GM11168 (cell line): ENCODE measurements around the gene LMCD1.

Experiments
- in situ Hi-C: fragments of 300-500 bp; cut with MboI; formaldehyde crosslinking; loops from one replicate; pipeline ENCODE4 v1.12.0; 2022; ENCODE audit warnings: low sequenced_read_pairs; ENCODE audit not compliant: unreplicated experiment

Gene LMCD1

GRCh38 chr3:8556473-8556869 is 54.8 kb downstream of the LMCD1 start:
- in situ Hi-C loops: no loop called here

DNA sequence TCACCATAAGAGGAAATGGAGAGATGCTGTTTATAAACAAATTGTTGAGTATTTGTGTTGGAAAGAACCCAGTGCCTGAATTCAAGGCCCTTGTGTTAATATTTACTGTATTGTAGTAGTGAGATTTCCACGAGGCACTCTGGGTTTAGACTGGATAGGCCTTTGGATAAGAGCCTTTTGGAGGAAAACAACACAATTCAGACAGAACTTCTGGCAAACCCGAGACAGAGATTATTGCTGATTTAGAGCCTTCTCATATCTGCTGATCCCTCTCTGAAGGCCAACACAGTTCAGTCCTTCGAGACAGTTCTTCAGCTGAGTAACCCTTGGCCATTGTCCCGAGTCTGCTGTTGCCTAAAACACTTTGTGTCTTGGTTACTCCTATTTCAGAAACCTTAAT is 55.7 kb downstream of the LMCD1 start:
- in situ Hi-C loops: no loop called here

DNA sequence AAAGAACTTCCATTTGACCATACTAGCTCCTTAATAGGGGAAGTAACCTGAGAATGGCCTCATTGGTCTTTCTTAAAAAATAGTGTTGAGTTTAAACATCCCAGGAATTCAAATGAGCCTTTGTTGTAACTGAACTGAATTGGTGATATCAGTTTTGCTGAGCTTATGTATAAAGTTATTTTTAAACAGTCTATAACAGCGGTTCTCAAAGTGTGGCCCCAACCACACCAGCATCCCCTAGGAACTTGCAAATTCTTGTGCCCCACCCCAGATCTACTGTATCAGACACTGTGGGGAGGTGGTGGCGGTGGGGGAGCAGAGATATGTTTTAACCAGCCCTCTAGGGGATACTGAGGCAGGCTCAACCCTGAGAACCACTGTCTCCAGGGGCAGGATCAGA is 57.0 kb downstream of the LMCD1 start:
- in situ Hi-C loops: no loop called here

DNA sequence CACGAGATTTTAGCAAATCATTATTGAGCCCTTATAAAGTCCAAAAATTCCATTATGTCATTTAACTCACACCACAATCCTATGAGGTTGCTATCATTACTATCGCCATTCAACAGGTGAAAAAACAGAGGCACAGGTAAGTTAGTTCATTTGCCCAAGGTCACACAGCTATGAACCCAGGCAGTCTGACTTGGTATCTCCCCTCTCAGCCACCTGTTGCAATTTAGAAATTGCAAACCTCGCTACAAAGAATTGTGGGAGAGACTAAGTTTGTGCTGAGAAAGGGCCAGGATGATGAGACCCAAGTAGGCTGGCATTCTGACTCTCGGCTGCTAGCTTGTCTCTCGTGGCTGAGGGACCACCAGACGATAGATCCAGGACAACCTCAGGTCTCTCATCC is 57.7 kb downstream of the LMCD1 start:
- in situ Hi-C loops: no loop called here

DNA sequence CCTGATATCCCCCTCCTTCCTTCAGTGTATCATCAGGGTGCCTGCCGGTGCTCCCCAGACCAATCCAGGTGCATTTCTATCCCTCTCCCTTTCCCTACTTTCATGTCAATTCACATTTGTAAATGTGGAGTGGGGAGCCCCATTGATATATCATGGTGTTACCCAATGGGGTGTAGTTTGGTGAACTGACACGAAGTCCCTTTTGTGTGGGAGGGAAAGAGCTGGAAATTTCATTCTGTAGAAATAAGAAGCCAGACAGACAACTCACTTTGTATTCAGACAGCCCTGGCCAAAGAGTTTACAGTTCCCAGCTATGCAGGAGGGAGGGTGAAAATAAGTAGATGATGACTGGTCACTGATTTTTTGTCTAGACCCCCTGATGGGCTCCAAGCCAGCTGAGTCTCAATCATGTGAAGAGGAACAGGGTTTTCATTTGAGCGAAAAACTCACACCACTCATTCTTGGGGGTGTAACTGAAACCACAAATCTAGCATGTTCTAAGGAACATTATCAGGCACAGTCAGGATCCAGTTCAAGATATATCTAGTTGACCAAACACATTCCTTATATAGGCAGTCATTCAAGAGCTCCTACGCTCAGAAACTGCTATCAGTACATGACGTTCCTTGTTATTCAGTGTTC is 58.9 kb downstream of the LMCD1 start:
- in situ Hi-C loops: no loop called here

- in situ Hi-C loops: no loop called here
Measured at GRCh38 chr3:8561370-8561769, 59.7 kb downstream of the LMCD1 start.

GRCh38 chr3:8562081-8562595 is 60.5 kb downstream of the LMCD1 start:
- in situ Hi-C loops: no loop called here

- in situ Hi-C loops: no loop called here
Measured at GRCh38 chr3:8563146-8563545, 61.5 kb downstream of the LMCD1 start.

DNA sequence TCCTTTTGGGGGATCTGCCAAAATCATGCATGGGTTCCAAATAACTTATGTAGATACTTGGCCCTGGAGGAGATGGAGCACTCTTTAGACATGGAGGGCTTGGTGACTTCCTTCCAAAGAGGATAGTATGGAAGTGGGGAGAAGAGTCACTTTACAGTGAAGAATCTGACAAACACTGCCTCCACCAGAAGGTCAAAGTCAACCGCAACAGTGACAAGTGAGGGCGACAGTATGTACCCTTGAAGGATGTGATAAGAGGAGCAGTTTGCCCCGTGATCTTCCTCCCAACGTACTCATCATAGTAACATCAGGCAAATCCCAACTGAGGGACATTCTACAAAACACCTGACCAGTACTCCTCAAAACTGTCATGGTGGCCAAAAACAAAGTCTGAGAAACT is 62.0 kb downstream of the LMCD1 start:
- in situ Hi-C loops: no loop called here

- in situ Hi-C loops: no loop called here
Measured at GRCh38 chr3:8565376-8565775, 63.8 kb downstream of the LMCD1 start.

GRCh38 chr3:8567784-8568575 is 66.4 kb downstream of the LMCD1 start:
- in situ Hi-C loops: no loop called here

- in situ Hi-C loops: no loop called here
Measured at GRCh38 chr3:8571256-8571655, 69.6 kb downstream of the LMCD1 start.

GRCh38 chr3:8573342-8573926 is 71.8 kb downstream of the LMCD1 start:
- in situ Hi-C loops: no loop called here

GRCh38 chr3:8574040-8574669 is 72.5 kb downstream of the LMCD1 start:
- in situ Hi-C loops: no loop called here

DNA sequence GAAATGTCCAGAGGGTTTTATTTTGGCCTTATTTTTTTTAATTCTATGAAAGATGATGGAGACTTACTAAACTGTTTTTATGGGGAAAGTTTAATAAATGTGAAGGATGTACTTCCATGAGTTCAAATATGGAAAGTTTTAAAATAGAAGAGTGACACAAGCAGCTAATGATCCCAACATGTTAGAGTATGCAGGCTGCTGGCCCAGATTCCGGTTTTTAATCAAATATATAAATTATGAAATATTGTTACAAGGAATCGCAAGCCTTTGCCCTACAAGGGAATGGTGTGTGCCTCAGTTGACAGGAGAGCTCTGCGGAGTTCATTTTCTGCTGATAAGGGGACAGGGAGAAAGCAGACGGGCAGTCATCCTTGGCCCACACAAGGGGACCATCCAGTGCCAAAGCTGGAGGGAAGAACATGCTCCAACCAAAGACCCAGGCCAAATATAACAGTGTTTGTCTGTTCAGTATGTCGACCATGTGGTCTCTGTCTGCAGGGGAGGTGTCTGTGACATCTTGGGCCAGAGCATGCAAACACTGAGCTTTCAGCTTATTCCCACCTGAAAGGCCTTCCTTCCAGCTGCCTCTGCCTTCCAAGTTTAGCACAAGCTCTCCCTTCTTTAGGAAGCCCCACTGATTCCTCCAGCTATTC is 73.2 kb downstream of the LMCD1 start:
- in situ Hi-C loops: no loop called here

- in situ Hi-C loops: no loop called here
Measured at GRCh38 chr3:8575364-8576104, 73.9 kb downstream of the LMCD1 start.

GRCh38 chr3:8576436-8576835 is 74.8 kb downstream of the LMCD1 start:
- in situ Hi-C loops: no loop called here

DNA sequence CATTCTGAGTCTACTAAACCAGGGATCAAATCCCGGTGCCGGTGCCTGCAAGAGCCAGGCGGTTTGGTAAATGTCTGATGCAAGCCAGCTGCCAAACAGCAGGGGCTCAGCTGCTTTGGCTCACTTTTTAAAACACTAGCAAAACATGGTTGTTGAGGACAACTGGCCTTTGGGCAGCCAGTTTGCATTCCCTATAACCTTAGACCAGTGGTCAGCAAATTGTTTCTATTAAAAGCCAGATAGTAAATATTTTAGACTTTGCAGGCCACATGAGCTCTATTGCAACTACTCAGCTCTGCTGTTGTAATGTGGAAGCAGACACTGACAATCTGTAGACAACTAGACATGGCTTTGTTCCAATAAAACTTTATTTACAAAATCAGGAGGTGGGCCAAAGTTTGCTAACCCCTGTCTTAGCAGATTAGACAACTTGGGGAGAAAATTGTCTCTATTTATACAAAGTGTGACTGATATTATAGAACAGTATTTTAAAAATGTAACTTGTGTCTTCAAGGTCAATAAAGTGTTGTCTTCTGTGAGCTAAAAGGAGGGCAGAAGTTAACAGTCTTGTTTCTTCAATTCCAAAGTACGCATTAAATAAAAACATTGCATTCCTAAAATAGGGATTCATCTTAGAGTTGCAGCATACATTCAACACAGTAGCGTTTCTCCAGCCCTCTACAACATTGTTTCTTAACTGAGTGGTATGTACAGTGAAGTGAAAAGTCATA is 75.4 kb downstream of the LMCD1 start:
- in situ Hi-C loops: no loop called here

- in situ Hi-C loops: no loop called here
Measured at GRCh38 chr3:8578282-8578681, 76.7 kb downstream of the LMCD1 start.
